IMR-90 (cell line): ENCODE data around the gene MEIKIN. TPM values are rescaled to one million over a fixed set of nuclear protein-coding genes. Genes with fewer than 3 reads are reported as not detected.

Source experiments
- ATAC-seq: fragments of 200-7000 bp; cut with Tn5 transposase; 2 replicates; pipeline ENCODE4 v1.9.1; 2020; ENCODE audit warnings: low read depth, mild to moderate bottlenecking, moderate library complexity
- BruUV-seq: library from RNA; stranded (reverse); fragments of 400-500 nt; replicated peaks from 2 replicates; lab custom pipeline; 2021; lab: Mats Ljungman, UMichigan
- CTCF ChIA-PET: fragments of 300-600 bp; formaldehyde crosslinking; extraction: SDS; loops from one replicate; lab custom pipeline; 2021; ENCODE audit warnings: antibody characterized with exemption; lab: Yijun Ruan, JAX
- POLR2A ChIA-PET: fragments of 300-600 bp; sonication (Branson Sonifier 250); formaldehyde crosslinking; loops from one replicate; lab custom pipeline; 2022; ENCODE audit warnings: antibody characterized with exemption; ENCODE audit not compliant: unreplicated experiment; lab: Charles Lee
- DNase-seq: peaks from one replicate; pipeline ENCODE4 v3.0.0; 2013
- H2AFZ ChIP-seq: replicated peaks from 2 replicates; pipeline ENCODE3; 2013; ENCODE audit warnings: low read length, mild to moderate bottlenecking; ENCODE audit not compliant: poor library complexity
- H2AK5ac ChIP-seq: 2 replicates; pipeline ENCODE4 v1.6.1; 2013; ENCODE audit warnings: low read depth, low read length, inconsistent platforms
- H2AK9ac ChIP-seq: replicated peaks from 2 replicates; pipeline ENCODE3; 2013; ENCODE audit warnings: mild to moderate bottlenecking, low read depth, low read length, moderate library complexity; ENCODE audit not compliant: poor library complexity
- H2BK120ac ChIP-seq: 2 replicates; pipeline ENCODE4 v1.6.1; 2013; ENCODE audit warnings: low read depth, low read length, inconsistent platforms
- H2BK15ac ChIP-seq: 3 replicates; pipeline ENCODE4 v1.6.1; 2013; ENCODE audit warnings: low read depth, low read length, inconsistent platforms
- H2BK20ac ChIP-seq: 2 replicates; pipeline ENCODE4 v1.6.1; 2013; ENCODE audit warnings: low read depth, mild to moderate bottlenecking, inconsistent platforms, low read length, moderate library complexity
- H2BK5ac ChIP-seq: 2 replicates; pipeline ENCODE4 v1.6.1; 2013; ENCODE audit warnings: mild to moderate bottlenecking, low read depth, low read length, inconsistent platforms; ENCODE audit not compliant: poor library complexity, severe bottlenecking
- H3K14ac ChIP-seq: replicated peaks from 2 replicates; pipeline ENCODE4 v1.6.1; 2013; ENCODE audit warnings: low read depth, low read length, inconsistent platforms
- H3K18ac ChIP-seq: 2 replicates; pipeline ENCODE4 v1.6.1; 2013; ENCODE audit warnings: low read depth, low read length, control low read depth
- H3K23ac ChIP-seq: 2 replicates; pipeline ENCODE4 v1.6.1; 2013; ENCODE audit warnings: low read depth, low read length, inconsistent platforms
- H3K27ac ChIP-seq: 2 replicates; pipeline ENCODE4 v1.5.1; 2013; ENCODE audit warnings: mild to moderate bottlenecking, control low read depth, low read length; ENCODE audit not compliant: insufficient read depth
- H3K27me3 ChIP-seq: 2 replicates; pipeline ENCODE4 v1.6.1; 2013; ENCODE audit warnings: low read length; ENCODE audit not compliant: control insufficient read depth, insufficient read depth
- H3K36me3 ChIP-seq: 2 replicates; pipeline ENCODE4 v1.6.1; 2013; ENCODE audit warnings: low read length, mixed read lengths; ENCODE audit not compliant: control insufficient read depth, insufficient read depth
- H3K4ac ChIP-seq: 2 replicates; pipeline ENCODE4 v1.6.1; 2013; ENCODE audit warnings: low read depth, low read length, inconsistent platforms
- H3K4me1 ChIP-seq: 2 replicates; pipeline ENCODE4 v1.6.1; 2013; ENCODE audit warnings: low read length, mixed read lengths; ENCODE audit not compliant: control insufficient read depth, insufficient read depth
- H3K4me2 ChIP-seq: 2 replicates; pipeline ENCODE4 v1.6.1; 2013; ENCODE audit warnings: low read depth, mild to moderate bottlenecking, control low read depth, low read length, moderate library complexity
- H3K4me3 ChIP-seq: 2 replicates; pipeline ENCODE4 v1.5.1; 2013; ENCODE audit warnings: low read depth, mild to moderate bottlenecking, control low read depth, low read length, moderate library complexity; ENCODE audit not compliant: insufficient read depth
- H3K56ac ChIP-seq: 2 replicates; pipeline ENCODE4 v1.6.1; 2013; ENCODE audit warnings: low read length, inconsistent platforms; ENCODE audit not compliant: insufficient read depth; ENCODE audit errors: extremely low read depth
- H3K79me1 ChIP-seq, 2 experiments: 2 replicates each; pipeline ENCODE4 v1.6.1; 2013; ENCODE audit warnings: low read length in 2 of 2, inconsistent platforms in 1 of 2, low read depth in 1 of 2
- H3K9ac ChIP-seq: 2 replicates; pipeline ENCODE4 v1.6.1; 2013; ENCODE audit warnings: low read depth, low read length, control low read depth
- H3K9me1 ChIP-seq: 2 replicates; pipeline ENCODE4 v1.6.1; 2013; ENCODE audit warnings: low read length, inconsistent platforms; ENCODE audit not compliant: insufficient read depth
- H3K9me3 ChIP-seq: 2 replicates; pipeline ENCODE4 v1.6.1; 2013; ENCODE audit warnings: low read length; ENCODE audit not compliant: control insufficient read depth, insufficient read depth
- H4K20me1 ChIP-seq: 2 replicates; pipeline ENCODE4 v1.6.1; 2013; ENCODE audit warnings: low read length, inconsistent platforms; ENCODE audit not compliant: insufficient read depth
- H4K5ac ChIP-seq: 2 replicates; pipeline ENCODE4 v1.6.1; 2013; ENCODE audit warnings: mild to moderate bottlenecking, low read depth, low read length, control low read depth
- H4K8ac ChIP-seq, 2 experiments: 2 replicates each; pipeline ENCODE4 v1.6.1; 2013; ENCODE audit warnings: low read depth in 2 of 2, low read length in 2 of 2, control low read depth in 1 of 2, inconsistent platforms in 1 of 2
- H4K91ac ChIP-seq: 2 replicates; pipeline ENCODE4 v1.6.1; 2013; ENCODE audit warnings: low read depth, low read length, inconsistent platforms; ENCODE audit not compliant: insufficient read depth
- BHLHE40 ChIP-seq: fragments of 150-350 bp; IDR thresholded peaks from 2 replicates; pipeline ENCODE4 v1.6.1; 2016; ENCODE audit warnings: mild to moderate bottlenecking, low read depth, low read length
- CEBPB ChIP-seq: IDR thresholded peaks from 2 replicates; pipeline ENCODE4 v1.6.1; 2012; ENCODE audit warnings: low read depth, low read length, improper control_type of control experiment
- CHD1 ChIP-seq: IDR thresholded peaks from 2 replicates; pipeline ENCODE4 v1.6.1; 2012; ENCODE audit warnings: low read depth, low read length, improper control_type of control experiment
- CTCF ChIP-seq: conservative IDR thresholded peaks from 2 replicates; pipeline ENCODE4 v1.5.1; 2012; ENCODE audit warnings: mild to moderate bottlenecking, low read depth, low read length, improper control_type of control experiment
- NFE2L2 ChIP-seq: fragments of 150-350 bp; IDR thresholded peaks from 2 replicates; pipeline ENCODE4 v1.6.1; 2016; ENCODE audit warnings: low read depth, mild to moderate bottlenecking, low read length
- RAD21 ChIP-seq: IDR thresholded peaks from 2 replicates; pipeline ENCODE4 v1.6.1; 2012; ENCODE audit warnings: low read length, improper control_type of control experiment
- WGBS, 2 experiments: methylation state at CpG; one replicate each; pipeline versions ENCODE4 v1.1.5 to v1.1.7; 2013; ENCODE audit warnings: missing lambda C conversion rate in 2 of 2; ENCODE audit not compliant: insufficient read length in 1 of 2; ENCODE audit errors: extremely low coverage in 2 of 2; 5-methylcytosine and 5-hydroxymethylcytosine counted together
- dilution Hi-C: fragments of 300-500 bp; cut with HindIII; formaldehyde crosslinking; loops from one replicate; pipeline ENCODE4 v1.14.3; 2018; ENCODE audit warnings: low sequenced_read_pairs; ENCODE audit not compliant: unreplicated experiment
- in situ Hi-C: fragments of 300-500 bp; cut with MboI; formaldehyde crosslinking; loops from 3 replicates; pipeline ENCODE4 v1.14.3; 2019; ENCODE audit warnings: low sequenced_read_pairs, inconsistent platforms, mixed read lengths
- intact Hi-C: fragments of 100-400 bp; cut with micrococcal nuclease; formaldehyde crosslinking; loops from 2 replicates; pipeline ENCODE4 v1.10.0; 2022
- polyA plus RNA-seq, 3 experiments: library from polyadenylated mRNA; depleted of rRNA; stranded (reverse); fragments of >200 nt; gene quantifications; 2 replicates each; pipeline ENCODE4 v1.2.3, GENCODE V29; 2012; ENCODE audit warnings: low replicate concordance in 1 of 3
- total RNA-seq: library from RNA; depleted of rRNA; stranded (reverse); fragments of >200 nt; gene quantifications from 2 replicates; pipeline ENCODE4 v1.2.3, GENCODE V29; 2012

The MEIKIN gene
- total and polyA plus RNA-seq, 2 of the 4 experiments (the other 2 are of a cell fraction), result not detected

GRCh38 chr5:131790550-131790949 lies 154.9 kb downstream of the MEIKIN start:
- Histone ChIP-seq H4K91ac (no peak overlapping the region), H3K4ac (no peak overlapping the region), H3K14ac (no peak overlapping the region), H3K23ac (no peak overlapping the region), H2BK120ac (no peak overlapping the region), H3K36me3 (peaks cover 2% of the 10 kb centered on the region; the same call in 1 of the 2 replicates), H2AK5ac (no peak overlapping the region), H3K79me1 (peaks cover 12 to 44% of the 10 kb centered on the region in 2 experiments), H2BK15ac (no peak overlapping the region), H2BK20ac (no peak overlapping the region), H4K20me1 (peaks cover 89% of the 10 kb centered on the region), H3K9ac (no peak overlapping the region), H3K18ac (no peak overlapping the region), H2AK9ac (no peak overlapping the region), H3K4me3 (no peak overlapping the region), H3K4me1 (peaks cover 4% of the 10 kb centered on the region), H4K8ac (no peak overlapping the region), H3K27me3 (no peaks in the 10 kb centered on the region), H2AFZ (no peak overlapping the region), H3K27ac (no peak overlapping the region), H4K5ac (no peak overlapping the region), H3K9me1 (no peaks in the 10 kb centered on the region; the same call in 1 of the 2 replicates), H3K4me2 (no peak overlapping the region), H3K56ac (no peak overlapping the region), H2BK5ac (no peak overlapping the region), H3K9me3 (no peaks in the 10 kb centered on the region)
- POLR2A ChIA-PET, result interaction anchor here (0.6 kb wide), 1 partner anchor 116 kb away, joined by 3 read pairs; no protein-coding TSS in a partner anchor
- BruUV-seq, result no TSS peak
- intact Hi-C loops (loop anchor here (10.0 kb wide), 1 partner anchor 356 kb away; no protein-coding TSS in a partner anchor), dilution Hi-C loops (no loop called here), in situ Hi-C loops (no loop called here)
- no CpG with 5 or more reads among the region's 2 CpGs for WGBS, 2 experiments
- DNase-seq (no peak), ATAC-seq (no peak)
- TF ChIP-seq RAD21, result no peak
- no peak for TF ChIP-seq NFE2L2
- no peak for TF ChIP-seq CTCF
- no peak for TF ChIP-seq BHLHE40
- TF ChIP-seq CHD1, result no peak
- no peak for TF ChIP-seq CEBPB
- CTCF ChIA-PET, result no interaction called here
